H9 (cell line): ENCODE measurements around the gene TUNAR. TPM values are rescaled to one million over a fixed set of nuclear protein-coding genes. Genes with fewer than 3 reads are reported as not detected.
A peak's percentile ranks its signal among the peaks of the same experiment; 100 is the strongest.

Experiments
- DNase-seq: peaks from one replicate; pipeline ENCODE4 v3.0.0-alpha.2; 2017
- H2AFZ ChIP-seq: one replicate; pipeline ENCODE4 v1.6.1; 2013; ENCODE audit warnings: mild to moderate bottlenecking, low read length, control low read depth, moderate library complexity
- H2AK5ac ChIP-seq: 2 replicates; pipeline ENCODE4 v1.6.1; 2013; ENCODE audit warnings: low read length, control low read depth, mixed read lengths; ENCODE audit not compliant: insufficient read length
- H2BK120ac ChIP-seq: one replicate; pipeline ENCODE4 v1.6.1; 2013; ENCODE audit warnings: low read depth, mild to moderate bottlenecking, low read length, control low read depth, inconsistent platforms; ENCODE audit not compliant: poor library complexity, severe bottlenecking
- H2BK12ac ChIP-seq: 2 replicates; pipeline ENCODE4 v1.6.1; 2013; ENCODE audit warnings: low read length, control low read depth, mixed read lengths, low read depth; ENCODE audit not compliant: insufficient read length
- H2BK15ac ChIP-seq: 2 replicates; pipeline ENCODE4 v1.6.1; 2013; ENCODE audit warnings: low read depth, low read length, control low read depth
- H2BK20ac ChIP-seq: one replicate; pipeline ENCODE4 v1.6.1; 2013; ENCODE audit warnings: low read depth, mild to moderate bottlenecking, low read length, control low read depth, inconsistent platforms; ENCODE audit not compliant: poor library complexity, severe bottlenecking
- H2BK5ac ChIP-seq: 2 replicates; pipeline ENCODE4 v1.6.1; 2013; ENCODE audit warnings: low read length, control low read depth, mixed read lengths; ENCODE audit not compliant: insufficient read length
- H3K14ac ChIP-seq: 2 replicates; pipeline ENCODE4 v1.6.1; 2013; ENCODE audit warnings: low read length, control low read depth; ENCODE audit not compliant: insufficient read depth
- H3K18ac ChIP-seq: 2 replicates; pipeline ENCODE4 v1.6.1; 2013; ENCODE audit warnings: low read depth, mild to moderate bottlenecking, mixed read lengths, low read length, control low read depth; ENCODE audit not compliant: insufficient read length
- H3K23ac ChIP-seq: 2 replicates; pipeline ENCODE4 v1.6.1; 2013; ENCODE audit warnings: low read length, control low read depth, mixed read lengths, low read depth; ENCODE audit not compliant: insufficient read length
- H3K23me2 ChIP-seq: 2 replicates; pipeline ENCODE4 v1.6.1; 2013; ENCODE audit warnings: low read depth, mild to moderate bottlenecking, mixed read lengths, low read length, control low read depth; ENCODE audit not compliant: insufficient read length, poor library complexity, severe bottlenecking
- H3K27ac ChIP-seq: 2 replicates; pipeline ENCODE4 v1.5.1; 2013; ENCODE audit warnings: low read length, control low read depth, mixed read lengths, low read depth; ENCODE audit not compliant: insufficient read length
- H3K27me3 ChIP-seq: 2 replicates; pipeline ENCODE4 v1.6.1; 2013; ENCODE audit warnings: low read length, control low read depth, inconsistent platforms; ENCODE audit not compliant: insufficient read depth
- H3K4ac ChIP-seq: 2 replicates; pipeline ENCODE4 v1.6.1; 2013; ENCODE audit warnings: low read depth, mild to moderate bottlenecking, control low read depth, inconsistent platforms, low read length, moderate library complexity
- H3K4me1 ChIP-seq: 2 replicates; pipeline ENCODE4 v1.6.1; 2013; ENCODE audit warnings: low read length, control low read depth, inconsistent platforms; ENCODE audit not compliant: insufficient read depth
- H3K4me2 ChIP-seq: 2 replicates; pipeline ENCODE4 v1.6.1; 2013; ENCODE audit warnings: low read length, control low read depth, mixed read lengths; ENCODE audit not compliant: insufficient read length, insufficient read depth
- H3K56ac ChIP-seq: 2 replicates; pipeline ENCODE4 v1.6.1; 2013; ENCODE audit warnings: low read depth, mild to moderate bottlenecking, mixed read lengths, low read length, control low read depth; ENCODE audit not compliant: insufficient read length
- H3K79me1 ChIP-seq: 2 replicates; pipeline ENCODE4 v1.6.1; 2013; ENCODE audit warnings: low read depth, mild to moderate bottlenecking, moderate library complexity, low read length, control low read depth, inconsistent platforms; ENCODE audit not compliant: insufficient read depth, poor library complexity, severe bottlenecking
- H3K79me2 ChIP-seq: 2 replicates; pipeline ENCODE4 v1.6.1; 2013; ENCODE audit warnings: low read length, control low read depth, inconsistent platforms; ENCODE audit not compliant: insufficient read depth
- H3K9ac ChIP-seq: 2 replicates; pipeline ENCODE4 v1.6.1; 2013; ENCODE audit warnings: low read length, control low read depth, mixed read lengths; ENCODE audit not compliant: insufficient read length; ENCODE audit errors: extremely low read depth
- H3K9me3 ChIP-seq: one replicate; pipeline ENCODE4 v1.6.1; 2013; ENCODE audit warnings: low read depth, low read length, inconsistent platforms; ENCODE audit not compliant: control insufficient read depth
- H3T11ph ChIP-seq: one replicate; pipeline ENCODE4 v1.6.1; 2013; ENCODE audit warnings: mild to moderate bottlenecking, low read length, control low read depth, inconsistent platforms
- H4K20me1 ChIP-seq: one replicate; pipeline ENCODE4 v1.6.1; 2013; ENCODE audit not compliant: control insufficient read depth, insufficient read length, insufficient read depth
- H4K5ac ChIP-seq: 2 replicates; pipeline ENCODE4 v1.6.1; 2013; ENCODE audit warnings: low read depth, mild to moderate bottlenecking, mixed read lengths, low read length, control low read depth; ENCODE audit not compliant: insufficient read length
- H4K8ac ChIP-seq: replicated peaks from 2 replicates; pipeline ENCODE4 v1.6.1; 2013; ENCODE audit warnings: low read length, control low read depth, mixed read lengths, low read depth; ENCODE audit not compliant: insufficient read length
- H4K91ac ChIP-seq: 2 replicates; pipeline ENCODE4 v1.6.1; 2013; ENCODE audit warnings: low read depth, mild to moderate bottlenecking, moderate library complexity, mixed read lengths, low read length, control low read depth; ENCODE audit not compliant: insufficient read length
- H3K27ac Mint-ChIP-seq, 3 experiments: 2 replicates in 2 of 3; 3 replicates in 1 of 3; pipeline ENCODE4 v1.8.0; 2020 to 2021; ENCODE audit warnings: mixed read lengths in 3 of 3, mild to moderate bottlenecking in 1 of 3, moderate library complexity in 1 of 3
- H3K27me3 Mint-ChIP-seq: 2 replicates; pipeline ENCODE4 v1.8.0; 2021; ENCODE audit warnings: low read depth, mild to moderate bottlenecking, moderate library complexity, mixed read lengths
- H3K36me3 Mint-ChIP-seq, 3 experiments: 2 replicates in 2 of 3; 3 replicates in 1 of 3; pipeline ENCODE4 v1.8.0; 2020 to 2021; ENCODE audit warnings: low read depth in 3 of 3, mixed read lengths in 3 of 3; ENCODE audit not compliant: insufficient read depth in 1 of 3
- H3K4me1 Mint-ChIP-seq, 2 experiments: 2 replicates each; pipeline ENCODE4 v1.8.0; 2020; ENCODE audit warnings: mixed read lengths in 2 of 2
- H3K4me3 Mint-ChIP-seq, 2 experiments: 2 replicates in 1 of 2; 3 replicates in 1 of 2; pipeline ENCODE4 v1.8.0; 2020 to 2021; ENCODE audit warnings: mild to moderate bottlenecking in 2 of 2, mixed read lengths in 2 of 2, moderate library complexity in 1 of 2
- H3K9me3 Mint-ChIP-seq, 2 experiments: 2 replicates in 1 of 2; 3 replicates in 1 of 2; pipeline ENCODE4 v1.8.0; 2020; ENCODE audit warnings: mild to moderate bottlenecking in 2 of 2, mixed read lengths in 2 of 2, moderate library complexity in 1 of 2
- CTCF ChIP-seq: fragments of 200-600 bp; sonication (generic); conservative IDR thresholded peaks from 3 replicates; pipeline ENCODE4 v1.8.0; 2021; ENCODE audit warnings: antibody characterized with exemption, mild to moderate bottlenecking
- WGBS: extraction: QIAGEN DNeasy Blood & Tissue Kit; methylation state at CpG from one replicate; pipeline ENCODE4 v1.1.7; 2013; ENCODE audit warnings: missing lambda C conversion rate, low lambda C conversion rate, mixed read lengths; ENCODE audit not compliant: insufficient read length; ENCODE audit errors: extremely low coverage; 5-methylcytosine and 5-hydroxymethylcytosine counted together
- total RNA-seq: library from RNA; stranded (reverse); gene quantifications from 2 replicates; pipeline ENCODE4 v1.2.1, GENCODE V29; 2021

TUNAR gene
- total RNA-seq, 1 experiment from 2014 or later: 26.2 TPM

DNA sequence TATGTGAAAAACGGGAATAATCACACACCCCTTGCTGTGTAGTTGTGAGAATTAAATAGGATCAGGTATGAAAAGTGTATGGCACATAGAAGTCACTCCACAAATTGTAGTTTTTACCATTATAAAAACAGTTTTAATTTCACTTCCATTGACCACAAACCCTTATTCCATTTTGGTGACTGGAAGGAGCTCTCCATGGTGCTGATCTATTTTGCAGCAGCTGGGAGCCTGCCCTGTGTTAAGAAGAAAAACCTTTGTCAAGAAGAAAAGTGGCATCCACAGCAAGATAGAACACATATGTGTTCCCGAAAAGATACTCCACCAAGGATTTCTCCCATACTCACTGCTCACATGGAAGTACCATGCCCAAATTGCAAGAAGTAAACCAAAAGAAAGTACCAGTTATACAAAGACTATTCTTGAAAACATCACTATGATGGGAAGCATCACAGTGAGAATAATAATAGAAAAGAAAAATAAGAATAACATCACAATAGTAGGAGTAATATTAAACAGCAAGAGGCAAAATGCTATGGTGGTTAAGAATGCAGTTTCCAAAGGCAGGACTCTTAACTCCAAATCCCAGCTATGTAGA, 58.7 kb downstream of the TUNAR start:
- peak; percentile 45 for DNase-seq
- H3K4me1 Mint-ChIP-seq: peaks cover 7% of the 10 kb centered on the region in 2 experiments; a peak in 2 of 4 replicates

More for the DNA sequence above, 58.7 kb downstream of the TUNAR start:
- Histone ChIP-seq H3K79me2 (no peaks in the 10 kb centered on the region), H2AFZ (no peak overlapping the region), H3K4me1 (no peaks in the 10 kb centered on the region), H3K56ac (no peak overlapping the region), H2BK20ac (no peak overlapping the region), H2BK15ac (no peak overlapping the region), H3T11ph (no peak overlapping the region), H3K18ac (no peak overlapping the region), H3K27me3 (no peaks in the 10 kb centered on the region), H3K27ac (no peak overlapping the region), H2BK120ac (no peak overlapping the region), H3K14ac (no peak overlapping the region), H3K79me1 (no peaks in the 10 kb centered on the region), H3K23ac (no peak overlapping the region), H3K9me3 (no peaks in the 10 kb centered on the region), H3K9ac (no peak overlapping the region), H2BK5ac (no peak overlapping the region), H4K8ac (no peak overlapping the region), H4K91ac (no peak overlapping the region), H3K4me2 (no peak overlapping the region), H4K5ac (no peak overlapping the region), H3K4ac (no peak overlapping the region), H4K20me1 (no peaks in the 10 kb centered on the region), H2AK5ac (no peak overlapping the region), H3K23me2 (no peaks in the 10 kb centered on the region), H2BK12ac (no peak overlapping the region)
- no peak for TF ChIP-seq CTCF
- Mint-ChIP-seq H3K4me3 (no peak overlapping the region), H3K27ac (no peak overlapping the region), H3K36me3 (no peaks in the 10 kb centered on the region; a peak in 1 of 7 replicates), H3K9me3 (no peaks in the 10 kb centered on the region), H3K27me3 (no peaks in the 10 kb centered on the region; the same call in 1 of the 2 replicates)
- no CpG with 5 or more reads among the region's 2 CpGs for WGBS
